ENCODE results near the gene HBEGF. TPM values are rescaled to one million over a fixed set of nuclear protein-coding genes. Genes with fewer than 3 reads are reported as not detected.

The HBEGF gene
- total RNA-seq, 1 experiment from 2014 or later, result 2.4 TPM

DNA sequence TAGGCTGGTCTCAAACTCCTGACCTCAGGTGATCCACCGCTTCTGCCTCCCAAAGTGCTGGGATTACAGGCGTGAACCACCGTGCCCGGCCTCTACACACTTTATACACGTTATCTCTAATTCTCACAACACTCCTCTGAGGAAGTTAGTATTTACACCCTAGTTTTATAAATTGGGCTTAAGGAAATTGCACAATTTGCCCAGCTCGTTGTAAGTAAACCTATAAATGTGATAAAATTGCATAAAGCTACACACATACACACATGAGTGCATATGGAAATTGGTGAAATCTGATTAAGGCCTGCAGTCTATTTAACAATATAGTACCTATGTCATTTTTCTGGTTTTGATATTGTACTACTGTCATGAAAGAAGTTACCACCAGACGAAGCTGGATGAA is 9.1 kb upstream of the HBEGF start:
- H2AK5ac ChIP-seq (ENCODE audit: insufficient read length, low read length), result no peak overlapping the region
- Mint-ChIP-seq H3K9me3 (no peaks in the 10 kb centered on the region; a peak in 1 of 5 replicates), H3K36me3 (ENCODE audit: insufficient read depth in 1 of 3, low read depth in 3 of 3) (no peaks in the 10 kb centered on the region), H3K27ac (no peak overlapping the region), H3K4me3 (no peak overlapping the region), H3K27me3 (ENCODE audit: low read depth) (peaks cover 13% of the 10 kb centered on the region), H3K4me1 (peaks cover 7 to 19% of the 10 kb centered on the region in 2 experiments; a peak in 3 of 4 replicates)
- H4K91ac ChIP-seq (ENCODE audit: insufficient read length, low read depth, low read length), result no peak overlapping the region
- no peak overlapping the region for H4K8ac ChIP-seq (replicated peaks; ENCODE audit: insufficient read length, low read depth, low read length)
- no peak overlapping the region for H2AFZ ChIP-seq (ENCODE audit: low read length)
- no peaks in the 10 kb centered on the region for H3K79me1 ChIP-seq (ENCODE audit: insufficient read depth, low read depth, low read length, poor library complexity, severe bottlenecking)
- no peak overlapping the region for H3T11ph ChIP-seq (ENCODE audit: low read length)
- no peak overlapping the region for H2BK120ac ChIP-seq (ENCODE audit: low read depth, low read length, poor library complexity, severe bottlenecking)
- H3K27ac ChIP-seq (ENCODE audit: insufficient read length, low read depth, low read length), result no peak overlapping the region
- no peaks in the 10 kb centered on the region for H3K79me2 ChIP-seq (ENCODE audit: insufficient read depth, low read length)
- H3K4me1 ChIP-seq (ENCODE audit: insufficient read depth, low read length), result no peaks in the 10 kb centered on the region; the same call in 1 of the 2 replicates
- H3K23me2 ChIP-seq (ENCODE audit: insufficient read length, low read depth, low read length, poor library complexity, severe bottlenecking), result no peaks in the 10 kb centered on the region
- H2BK5ac ChIP-seq (ENCODE audit: insufficient read length, low read length), result no peak overlapping the region
- H4K20me1 ChIP-seq (ENCODE audit: control insufficient read depth, insufficient read depth, insufficient read length), result no peaks in the 10 kb centered on the region
- no peak for DNase-seq
- H3K4me2 ChIP-seq (ENCODE audit: insufficient read depth, insufficient read length, low read length), result no peak overlapping the region
- no peaks in the 10 kb centered on the region for H3K27me3 ChIP-seq (ENCODE audit: insufficient read depth, low read length)
- H3K9ac ChIP-seq (ENCODE audit: extremely low read depth, insufficient read length, low read length), result no peak overlapping the region
- WGBS (ENCODE audit: extremely low coverage, insufficient read length, low lambda C conversion rate), result no CpG with 5 or more reads among the region's 7 CpGs
- H3K56ac ChIP-seq (ENCODE audit: insufficient read length, low read depth, low read length), result no peak overlapping the region
- H2BK15ac ChIP-seq (ENCODE audit: low read depth, low read length), result no peak overlapping the region
- no peaks in the 10 kb centered on the region for H3K9me3 ChIP-seq (ENCODE audit: control insufficient read depth, low read depth, low read length)
- no peak overlapping the region for H3K4ac ChIP-seq (ENCODE audit: low read depth, low read length)
- TF ChIP-seq, protein P1, sequence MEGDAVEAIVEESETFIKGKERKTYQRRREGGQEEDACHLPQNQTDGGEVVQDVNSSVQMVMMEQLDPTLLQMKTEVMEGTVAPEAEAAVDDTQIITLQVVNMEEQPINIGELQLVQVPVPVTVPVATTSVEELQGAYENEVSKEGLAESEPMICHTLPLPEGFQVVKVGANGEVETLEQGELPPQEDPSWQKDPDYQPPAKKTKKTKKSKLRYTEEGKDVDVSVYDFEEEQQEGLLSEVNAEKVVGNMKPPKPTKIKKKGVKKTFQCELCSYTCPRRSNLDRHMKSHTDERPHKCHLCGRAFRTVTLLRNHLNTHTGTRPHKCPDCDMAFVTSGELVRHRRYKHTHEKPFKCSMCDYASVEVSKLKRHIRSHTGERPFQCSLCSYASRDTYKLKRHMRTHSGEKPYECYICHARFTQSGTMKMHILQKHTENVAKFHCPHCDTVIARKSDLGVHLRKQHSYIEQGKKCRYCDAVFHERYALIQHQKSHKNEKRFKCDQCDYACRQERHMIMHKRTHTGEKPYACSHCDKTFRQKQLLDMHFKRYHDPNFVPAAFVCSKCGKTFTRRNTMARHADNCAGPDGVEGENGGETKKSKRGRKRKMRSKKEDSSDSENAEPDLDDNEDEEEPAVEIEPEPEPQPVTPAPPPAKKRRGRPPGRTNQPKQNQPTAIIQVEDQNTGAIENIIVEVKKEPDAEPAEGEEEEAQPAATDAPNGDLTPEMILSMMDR (conservative IDR thresholded peaks at IDR 0.05), result no peak
- no peak overlapping the region for H4K5ac ChIP-seq (ENCODE audit: insufficient read length, low read depth, low read length)
- no peak overlapping the region for H2BK20ac ChIP-seq (ENCODE audit: low read depth, low read length, poor library complexity, severe bottlenecking)
- no peak overlapping the region for H3K18ac ChIP-seq (ENCODE audit: insufficient read length, low read depth, low read length)
- no peak overlapping the region for H2BK12ac ChIP-seq (ENCODE audit: insufficient read length, low read depth, low read length)
- no peak overlapping the region for H3K14ac ChIP-seq (ENCODE audit: insufficient read depth, low read length)
- no peak overlapping the region for H3K23ac ChIP-seq (ENCODE audit: insufficient read length, low read depth, low read length)

Measured in H9 (cell line).